ELF-1 (cell line): ENCODE results near the gene CARD18.

Source experiments
- DNase-seq: peaks from one replicate; pipeline ENCODE4 v3.0.0-alpha.2; 2016; ENCODE audit warnings: low read depth, low spot score

The CARD18 gene, protein sequence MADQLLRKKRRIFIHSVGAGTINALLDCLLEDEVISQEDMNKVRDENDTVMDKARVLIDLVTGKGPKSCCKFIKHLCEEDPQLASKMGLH

DNA sequence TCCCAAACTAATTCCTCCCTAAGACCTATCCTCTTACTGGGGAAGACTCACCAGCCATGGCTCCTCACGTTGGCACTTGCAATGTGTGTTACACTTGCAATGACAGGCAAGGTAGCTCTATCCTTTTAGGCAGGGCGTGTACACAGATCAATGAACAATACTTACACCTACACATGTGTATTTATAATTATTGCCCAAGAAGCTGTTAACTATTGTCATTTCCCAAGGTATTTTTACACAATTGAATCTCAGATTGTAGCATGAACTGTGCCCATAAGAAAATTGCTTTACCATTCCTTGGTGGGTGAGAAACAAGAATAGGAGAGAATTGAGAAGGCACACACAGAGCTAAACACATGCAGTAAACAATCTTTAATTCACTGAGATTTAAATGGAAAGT is at the start of gene CARD18:
Gene CARD18, minus strand, starts transcription at position 101 of the 400 bp plus-strand sequence. Its CDS starts 43 bp downstream, at position 58.
- DNase-seq, result no peak

DNA sequence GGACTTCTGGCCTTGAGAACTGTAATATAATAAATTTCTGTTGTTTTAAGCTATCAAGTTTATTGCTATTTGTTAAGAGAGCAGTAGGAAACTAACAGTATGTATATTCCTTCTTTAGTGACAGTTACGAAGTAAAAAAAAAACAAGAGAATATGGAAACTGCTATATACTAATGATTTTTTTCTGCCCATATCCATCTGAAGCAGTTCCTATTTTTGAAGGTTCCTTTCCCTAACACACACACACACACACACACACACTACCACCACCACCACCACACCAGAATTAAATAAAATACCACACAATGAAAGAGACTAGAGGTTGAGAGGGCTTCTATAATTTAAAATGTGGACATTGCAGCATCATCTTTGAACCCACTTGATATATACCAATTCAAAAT is 44.4 kb upstream of the CARD18 start:
- DNase-seq, result no peak

GRCh38 chr11:105183426-105183825 is 43.9 kb upstream of the CARD18 start:
- DNase-seq, result no peak

GRCh38 chr11:105181521-105181920 is 42.0 kb upstream of the CARD18 start:
- DNase-seq, result no peak

DNA sequence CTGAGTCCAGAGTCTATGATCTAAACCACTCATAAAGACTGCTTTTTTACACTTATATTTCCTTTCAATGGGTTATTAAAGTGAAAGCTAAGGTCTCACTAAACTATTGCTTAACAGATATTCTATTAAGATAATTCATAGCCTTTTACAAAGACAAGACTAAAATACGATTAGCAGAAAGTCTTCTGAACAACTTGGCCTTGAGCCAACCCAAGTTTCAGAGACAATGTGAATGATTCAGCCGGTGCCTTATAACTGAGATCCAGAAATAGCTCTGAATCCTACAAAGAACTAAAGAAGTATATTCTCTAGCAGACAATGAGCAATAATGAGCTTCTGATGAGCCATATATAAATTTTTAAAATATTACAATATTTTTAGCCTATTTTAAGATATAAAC is 41.5 kb upstream of the CARD18 start:
- no peak for DNase-seq

DNA sequence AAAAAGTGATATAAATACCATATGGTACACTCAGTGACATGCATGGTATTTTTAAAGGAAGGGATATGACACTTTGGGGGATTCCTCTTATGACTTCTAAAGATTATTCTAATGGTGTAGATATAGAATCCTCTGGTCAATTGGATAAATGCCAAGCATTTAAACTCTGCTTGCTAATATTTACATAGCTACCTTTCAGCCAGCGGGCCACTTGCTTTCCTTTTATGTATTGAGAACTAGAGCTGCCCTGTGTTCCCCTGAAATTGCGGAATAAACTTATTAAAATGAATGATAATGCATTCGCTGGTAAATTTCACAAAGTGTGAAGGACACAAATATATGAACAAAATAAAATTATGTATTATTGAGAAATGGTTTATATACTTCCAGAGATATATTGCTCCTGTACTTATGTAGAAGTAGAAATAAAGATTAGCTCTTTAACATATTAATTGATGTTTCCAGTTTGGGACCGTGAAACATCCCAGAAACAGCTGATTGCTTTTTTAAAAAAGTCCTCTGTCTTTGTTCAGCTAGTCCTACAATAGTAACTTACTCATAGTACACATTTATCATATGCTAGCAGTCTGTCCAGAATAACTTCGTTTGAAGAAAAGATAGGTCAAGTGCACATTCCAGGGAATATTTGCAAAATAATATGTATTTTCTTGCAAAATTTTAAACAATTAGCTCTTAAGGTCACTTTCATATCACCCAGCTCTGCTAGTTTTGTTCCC is 40.1 kb upstream of the CARD18 start:
- no peak for DNase-seq

DNA sequence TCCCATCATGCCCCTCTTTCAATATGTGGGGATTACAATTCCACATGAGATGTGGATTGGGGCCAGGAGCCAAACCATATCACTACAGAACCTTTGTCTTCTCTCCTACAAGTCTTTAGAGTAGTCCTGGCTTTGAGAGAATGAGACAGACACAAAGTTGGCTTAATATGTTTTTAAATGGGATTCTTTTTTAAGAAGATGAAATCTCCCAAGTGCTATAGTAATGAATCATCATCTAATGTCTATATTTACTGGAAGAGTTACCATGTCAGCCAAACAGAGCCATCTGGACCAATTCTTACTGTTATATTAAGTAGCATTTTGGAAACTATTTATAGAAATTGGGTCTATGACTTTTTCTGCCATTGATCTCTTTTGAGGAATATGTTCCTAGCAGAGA is 38.1 kb upstream of the CARD18 start:
- no peak for DNase-seq

GRCh38 chr11:105168457-105168856 is 28.9 kb upstream of the CARD18 start:
- no peak for DNase-seq

GRCh38 chr11:105167244-105167643 is 27.7 kb upstream of the CARD18 start:
- no peak for DNase-seq

DNA sequence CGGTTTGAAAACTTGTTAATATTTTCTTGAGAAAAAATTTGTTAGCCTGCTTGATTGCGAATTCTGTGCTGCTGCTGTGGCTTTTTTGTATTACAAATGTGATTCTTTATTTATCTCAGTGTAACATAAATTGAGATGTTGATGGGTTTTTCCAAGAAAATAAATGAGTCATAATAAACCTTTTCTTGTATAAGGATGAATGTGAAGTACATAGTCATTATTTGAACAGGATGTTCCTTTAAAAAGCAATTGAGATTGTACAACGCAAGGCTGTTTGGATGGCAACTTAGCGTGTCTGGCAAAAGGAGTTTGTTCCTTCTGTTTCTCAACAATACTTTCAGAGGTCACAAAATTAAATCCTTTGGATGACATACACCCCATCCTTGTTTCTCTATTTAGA is 24.6 kb upstream of the CARD18 start:
- no peak for DNase-seq

- DNase-seq, result no peak
Observed at GRCh38 chr11:105162506-105162905, 22.9 kb upstream of the CARD18 start.

- no peak for DNase-seq
Observed at GRCh38 chr11:105158436-105158835, 18.9 kb upstream of the CARD18 start.

- no peak for DNase-seq
Observed at GRCh38 chr11:105156720-105157119, 17.2 kb upstream of the CARD18 start.

DNA sequence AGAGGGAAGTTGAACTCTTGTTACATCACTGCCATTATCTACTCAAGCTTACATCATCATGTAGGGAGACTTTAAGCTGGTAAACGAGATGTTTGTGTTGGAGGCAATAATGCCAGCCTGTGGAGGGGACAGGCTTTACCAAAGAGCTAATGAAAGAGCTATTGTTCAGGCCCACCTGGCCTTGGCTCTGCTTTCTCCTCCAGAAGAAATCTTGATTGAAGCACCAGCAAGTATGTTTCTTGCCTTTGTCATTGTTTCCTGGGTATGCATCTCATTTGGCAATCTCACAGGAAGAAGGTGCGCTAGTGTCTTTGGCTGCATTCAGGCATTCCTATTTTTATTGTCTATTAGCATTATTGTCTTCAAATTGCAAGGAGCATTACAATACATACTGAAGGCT is 16.7 kb upstream of the CARD18 start:
- no peak for DNase-seq

DNA sequence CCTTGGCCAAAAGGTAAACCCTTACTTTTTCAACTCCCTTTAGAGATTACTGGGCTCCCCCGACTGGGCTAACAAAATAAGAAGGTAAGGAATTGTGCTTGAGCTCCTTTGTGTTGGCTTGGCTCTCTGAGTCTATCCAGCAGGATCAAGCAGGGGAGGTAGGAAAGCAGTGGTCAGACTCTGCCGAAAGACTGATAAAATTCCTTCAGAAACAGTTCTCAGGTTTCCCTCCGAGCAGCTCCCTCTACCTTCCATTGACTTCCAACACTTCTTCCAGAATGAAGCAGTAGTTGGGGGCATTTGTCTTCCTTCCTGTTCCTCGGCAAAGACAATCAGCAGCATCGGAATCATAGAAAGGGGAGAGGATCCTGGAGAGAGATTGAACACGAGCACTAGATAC is 16.1 kb upstream of the CARD18 start:
- no peak for DNase-seq

DNA sequence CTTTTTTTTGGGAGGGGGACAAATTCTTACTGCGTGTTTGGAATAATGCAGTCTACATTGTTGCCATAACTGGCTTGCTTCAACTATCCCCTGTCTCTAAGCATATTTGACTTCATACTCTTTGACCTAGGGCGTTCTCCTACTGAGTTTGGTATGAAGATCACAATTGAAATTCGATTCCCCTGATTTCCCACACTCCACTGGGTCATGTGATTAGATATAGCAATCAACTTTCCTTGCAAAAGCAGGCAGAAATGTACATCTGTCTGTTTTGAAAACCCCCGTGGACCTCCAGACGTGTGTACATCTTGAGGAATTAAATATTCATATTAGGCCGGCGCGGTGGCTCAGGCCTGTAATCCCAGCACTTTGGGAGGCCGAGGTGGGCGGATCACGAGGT is 13.8 kb upstream of the CARD18 start:
- DNase-seq, result no peak

DNA sequence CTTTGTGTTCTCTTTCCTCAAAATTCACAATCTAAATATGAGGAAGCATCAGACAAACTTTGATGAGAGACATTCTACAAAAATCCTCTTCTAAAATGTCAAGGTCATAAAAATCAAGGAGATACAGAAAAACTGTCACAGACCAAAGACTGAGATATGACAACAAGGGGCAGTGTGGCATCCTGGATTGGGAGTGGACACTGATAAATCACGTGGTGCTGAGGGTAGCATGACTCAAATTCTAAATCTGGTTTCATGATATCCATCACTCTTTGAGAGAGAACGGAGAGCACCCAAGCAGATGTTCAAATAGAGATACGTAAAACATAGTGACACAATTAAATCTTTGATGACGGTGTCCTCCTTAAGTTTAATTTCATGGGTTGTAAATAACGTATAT is 13.0 kb upstream of the CARD18 start:
- DNase-seq, result no peak

DNA sequence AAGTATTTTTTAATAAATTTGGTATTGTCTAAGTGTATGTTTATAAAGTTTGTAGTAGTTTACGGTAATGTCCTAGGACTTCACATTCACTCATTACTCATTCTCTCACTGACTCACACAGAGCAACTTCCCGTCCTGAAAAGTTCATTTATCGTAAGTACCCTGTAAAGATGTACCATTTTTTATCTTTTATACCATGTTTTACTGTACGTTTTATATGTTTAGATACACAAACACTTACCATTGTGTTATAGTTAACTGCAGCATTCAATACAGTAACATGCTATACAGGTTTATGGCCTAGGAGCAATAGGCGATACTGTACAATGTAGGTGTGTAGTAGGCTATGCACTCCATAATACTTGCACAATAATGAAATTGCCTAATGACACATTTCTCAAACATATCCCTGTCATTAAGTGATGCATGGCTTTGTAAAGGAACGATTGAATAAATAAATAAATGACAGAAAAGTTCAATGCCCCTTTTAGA is 12.5 kb upstream of the CARD18 start:
- no peak for DNase-seq

- no peak for DNase-seq
Observed at GRCh38 chr11:105149477-105149876, 9.9 kb upstream of the CARD18 start.

GRCh38 chr11:105148241-105148640 is 8.7 kb upstream of the CARD18 start:
- DNase-seq, result no peak

DNA sequence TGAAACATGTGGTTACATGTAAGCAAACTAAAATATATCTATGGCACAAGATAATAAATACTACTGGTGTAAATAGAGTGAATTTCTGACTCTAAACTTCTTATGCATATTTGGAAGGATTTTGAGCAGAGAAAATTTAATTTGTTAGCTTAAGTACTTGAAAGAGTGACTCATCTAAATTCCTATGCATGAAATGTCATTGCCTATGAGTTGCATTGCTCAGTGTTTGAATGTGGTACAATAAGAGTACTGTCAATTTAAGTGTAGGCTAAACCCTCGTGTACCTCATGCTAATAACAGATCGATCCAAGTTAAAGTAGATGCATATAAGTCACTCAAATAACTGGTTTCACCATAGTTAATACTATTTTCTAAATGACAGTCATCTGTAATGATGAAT is 5.3 kb upstream of the CARD18 start:
- no peak for DNase-seq

GRCh38 chr11:105142167-105142566 is 2.6 kb upstream of the CARD18 start:
- no peak for DNase-seq

GRCh38 chr11:105137286-105137685 is 2.3 kb downstream of the CARD18 start:
- no peak for DNase-seq

DNA sequence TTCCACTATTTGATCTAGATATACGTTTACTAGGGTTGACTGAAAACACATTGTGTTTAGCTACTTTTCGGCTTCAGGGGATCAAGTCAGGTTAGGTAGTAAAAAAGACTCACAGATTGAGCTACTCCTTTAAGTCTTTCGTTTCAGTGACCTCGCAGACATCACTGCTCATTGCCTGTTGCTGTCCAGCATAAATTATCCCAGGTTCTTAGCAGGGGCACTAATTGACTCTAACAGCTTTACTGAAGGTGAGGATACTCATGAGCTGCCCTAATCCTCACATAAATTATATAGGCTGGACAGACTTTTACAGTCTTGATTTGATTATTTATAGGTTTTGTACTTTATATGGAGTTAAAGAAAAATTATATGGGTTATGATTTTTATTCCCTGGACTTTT is 3.7 kb downstream of the CARD18 start:
- no peak for DNase-seq
